ENCODE data around the gene PHYH.

DNA sequence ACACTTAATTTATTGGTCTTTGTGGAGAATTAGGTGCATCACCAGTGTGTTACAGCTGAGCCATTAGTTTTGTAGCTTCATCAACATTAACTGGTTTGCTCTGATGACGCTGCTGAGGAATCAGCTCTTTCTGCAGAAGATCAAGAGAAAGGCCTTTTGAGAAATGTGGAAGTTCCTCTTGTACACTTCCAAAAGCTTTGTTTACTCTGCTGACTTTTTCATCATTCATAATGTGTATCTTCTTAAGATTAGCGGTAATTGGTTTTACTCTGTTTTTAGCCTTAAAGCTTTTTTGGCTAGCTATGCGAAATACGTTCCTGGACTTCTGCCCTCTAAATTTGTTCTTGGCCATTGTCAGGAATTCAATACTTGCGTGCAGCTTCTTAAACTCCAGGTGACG lies 8.2 kb upstream of the PHYH start:
- no peak for TF ChIP-seq CTCF (IDR thresholded peaks at IDR 0.05 in 4 of 5, conservative IDR thresholded peaks at IDR 0.05 in 1 of 5)
- no peak for TF ChIP-seq POLR2A (IDR thresholded peaks at IDR 0.05)

Measured in gastrocnemius medialis (tissue), 4 donors.